HepG2 (cell line): ENCODE results near the gene CNTFR. TPM values are rescaled to one million over a fixed set of nuclear protein-coding genes. Genes with fewer than 3 reads are reported as not detected.

Experiments
- CREBL2 ChIP-seq: sonication (generic); formaldehyde crosslinking; IDR thresholded peaks from 2 replicates; pipeline ENCODE4 v1.8.1; 2023; ENCODE audit warnings: missing genetic modification reagents, mild to moderate bottlenecking, borderline replicate concordance
- HMGXB3 ChIP-seq: sonication (generic); formaldehyde crosslinking; IDR thresholded peaks from 2 replicates; pipeline ENCODE4 v1.4.0; 2020; ENCODE audit warnings: missing genetic modification reagents, borderline replicate concordance
- NCOA5 ChIP-seq: sonication (generic); formaldehyde crosslinking; IDR thresholded peaks from 2 replicates; pipeline ENCODE4 v1.4.0; 2020; ENCODE audit warnings: missing genetic modification reagents
- SMC3 ChIP-seq: IDR thresholded peaks from 2 replicates; pipeline ENCODE4 v1.6.1; 2011; ENCODE audit warnings: low read length, improper control_type of control experiment
- UBTF ChIP-seq: sonication (generic); formaldehyde crosslinking; IDR thresholded peaks from 2 replicates; pipeline ENCODE4 v1.4.0; 2020; ENCODE audit warnings: mild to moderate bottlenecking, missing genetic modification reagents
- ZMYM2 ChIP-seq: sonication (generic); formaldehyde crosslinking; IDR thresholded peaks from 2 replicates; pipeline ENCODE4 v1.8.0; 2022; ENCODE audit warnings: mild to moderate bottlenecking, missing genetic modification reagents
- ZNF615 ChIP-seq: sonication (generic); formaldehyde crosslinking; IDR thresholded peaks from 2 replicates; pipeline ENCODE4 v1.5.0; 2020; ENCODE audit warnings: mild to moderate bottlenecking, missing genetic modification reagents, borderline replicate concordance
- polyA plus RNA-seq, 8 experiments: library from polyadenylated mRNA; depleted of rRNA in 3 of 8; stranded (reverse) in 7 of 8; unstranded in 1 of 8; fragments of >200 nt; fragmentation: Illumina TruSeq in 4 of 8; extraction: Trizol in 4 of 8; gene quantifications; 2 replicates each; pipeline versions ENCODE4 v1.2.1 to v1.2.3, GENCODE V29; 2011 to 2016; ENCODE audit warnings: low read depth in 4 of 8, missing spikeins in 1 of 8, mixed read lengths in 1 of 8; ENCODE audit not compliant: insufficient read depth in 1 of 8
- total RNA-seq, 5 experiments: library from RNA; depleted of rRNA; stranded (reverse); fragments of >200 nt; fragmentation: Illumina TruSeq; extraction: Trizol; gene quantifications; 2 replicates each; pipeline ENCODE4 v1.2.3, GENCODE V29; 2016; ENCODE audit warnings: low read depth in 1 of 5

CNTFR gene
- total and polyA plus RNA-seq, 2 of the 13 experiments (the other 11 are each of a cell fraction or from before 2014, with no cell fraction given) = not detected

- TF ChIP-seq HMGXB3 = no peak
- no peak for TF ChIP-seq NCOA5 (CRISPR knock-in tag)
- TF ChIP-seq UBTF (CRISPR knock-in tag) = no peak
- TF ChIP-seq SMC3 = no peak
- no peak for TF ChIP-seq ZNF615
- no peak for TF ChIP-seq CREBL2
- no peak for TF ChIP-seq ZMYM2 (CRISPR knock-in tag)
These were observed 37.5 kb downstream of the CNTFR start (continued) for GRCh38 chr9:34551751-34552605.
